ENCODE data around the gene AFF4. TPM values are rescaled to one million over a fixed set of nuclear protein-coding genes. Genes with fewer than 3 reads are reported as not detected.
"Not testable (repeated sequence)": the region's sequence is repeated elsewhere in the genome, so short reads cannot be mapped to it uniquely, and the experiment has no call there.

The AFF4 gene
- total and polyA plus RNA-seq, 12 donors: 7.0 to 63.8 (median 52.5) TPM

- no peak for TF ChIP-seq CTCF (IDR thresholded peaks at IDR 0.05)
- intact Hi-C loops (cut with DNase I): no loop called here
- H3K27me3 ChIP-seq: no peaks in the 10 kb centered on the region
- ATAC-seq (no peak), DNase-seq (no peak)
- H3K36me3 ChIP-seq: peaks cover 0 to 63% (median 5%) of the 10 kb centered on the region in 9 donors
- peaks cover 0 to 23% (median 5%) of the 10 kb centered on the region in 9 donors for H3K4me1 ChIP-seq
- H3K4me3 ChIP-seq: no peak overlapping the region
- 39 to 42% methylated on average over 2 of the region's 2 CpGs for WGBS, 2 donors
- no peak overlapping the region for H3K27ac ChIP-seq
- H3K9me3 ChIP-seq: no peaks in the 10 kb centered on the region
Measured at GRCh38 chr5:132999246-132999645, 35.8 kb upstream of the AFF4 start.

GRCh38 chr5:132998556-132998955, 35.1 kb upstream of the AFF4 start:
- Histone ChIP-seq H3K4me3 (no peak overlapping the region), H3K27ac (peak overlapping the region in 2 of 10 donors; percentile 10 to 48), H3K27me3 (no peaks in the 10 kb centered on the region), H3K36me3 (peaks cover 0 to 56% (median 5%) of the 10 kb centered on the region in 9 donors), H3K4me1 (peaks cover 0 to 23% (median 5%) of the 10 kb centered on the region in 9 donors), H3K9me3 (no peaks in the 10 kb centered on the region)
- ATAC-seq: no peak
- TF ChIP-seq CTCF (IDR thresholded peaks at IDR 0.05): no peak
- DNase-seq: no peak
- WGBS, 2 donors: 82% methylated on average over 2 of the region's 2 CpGs
- intact Hi-C loops (cut with DNase I): no loop called here

- Histone ChIP-seq H3K27ac (peak overlapping the region in 3 of 10 donors; percentile 7 to 19 (median 14)), H3K27me3 (no peaks in the 10 kb centered on the region), H3K36me3 (peaks cover 0 to 35% (median 0%) of the 10 kb centered on the region in 9 donors), H3K9me3 (no peaks in the 10 kb centered on the region), H3K4me3 (no peak overlapping the region), H3K4me1 (peaks cover 0 to 28% (median 5%) of the 10 kb centered on the region in 9 donors)
- DNase-seq: no peak
- intact Hi-C loops (cut with DNase I): no loop called here
- no peak for TF ChIP-seq CTCF (IDR thresholded peaks at IDR 0.05)
- WGBS, 2 donors: 27 to 53% methylated on average over 1 of the region's 1 CpG
- ATAC-seq: peak in 3 of 8 donors; percentile 14 to 48 (median 21)
Measured at GRCh38 chr5:132996307-132996706, 32.9 kb upstream of the AFF4 start.

- DNase-seq: no peak
- Histone ChIP-seq H3K36me3 (no peaks in the 10 kb centered on the region), H3K27me3 (no peaks in the 10 kb centered on the region), H3K4me3 (no peak overlapping the region), H3K4me1 (peaks cover 0 to 9% (median 0%) of the 10 kb centered on the region in 9 donors), H3K9me3 (no peaks in the 10 kb centered on the region), H3K27ac (no peak overlapping the region)
- WGBS, 2 donors: 80 to 88% methylated on average over 28 of the region's 28 CpGs
- TF ChIP-seq CTCF (IDR thresholded peaks at IDR 0.05): no peak
- no peak for ATAC-seq
- intact Hi-C loops (cut with DNase I): no loop called here
Measured at GRCh38 chr5:132987531-132988408, 24.3 kb upstream of the AFF4 start.

- H3K27ac ChIP-seq; DNase-seq; H3K36me3 ChIP-seq; ATAC-seq; H3K9me3 ChIP-seq; H3K4me1 ChIP-seq; H3K27me3 ChIP-seq; H3K4me3 ChIP-seq; intact Hi-C loops (cut with DNase I): not testable (repeated sequence)
- WGBS, 2 donors: 89 to 93% methylated on average over 24 to 25 of the region's 30 CpGs
Measured at GRCh38 chr5:132982971-132983370, 19.5 kb upstream of the AFF4 start.
